GM12865 (cell line): ENCODE results near the gene TOMM34.

ENCODE experiments used
- DNase-seq: peaks from one replicate; pipeline ENCODE4 v3.0.0; 2010; ENCODE audit warnings: low read depth
- H3K4me3 ChIP-seq: 2 replicates; pipeline ENCODE4 v1.5.1; 2011; ENCODE audit warnings: mild to moderate bottlenecking, low read depth, low read length, control low read depth
- CTCF ChIP-seq: IDR thresholded peaks from 2 replicates; pipeline ENCODE4 v1.5.1; 2011; ENCODE audit warnings: low read length, control low read depth, low read depth, inconsistent platforms; ENCODE audit not compliant: insufficient read depth; ENCODE audit errors: missing control alignments

The TOMM34 gene

GRCh38 chr20:44910690-44911262 lies 49.4 kb downstream of the TOMM34 start:
- TF ChIP-seq CTCF = no peak
- no peak for DNase-seq
- peak overlapping the region; percentile 94 for H3K4me3 ChIP-seq

- peak; percentile 84 for DNase-seq
- no peak for TF ChIP-seq CTCF
- peak within 1 kb of the TSS; percentile 94 for H3K4me3 ChIP-seq
Observed at GRCh38 chr20:44909872-44910689, 50.1 kb downstream of the TOMM34 start, which contains the start of gene PABPC1L. PABPC1L (plus strand) TSS chr20:44910060; CDS start chr20:44910144, 84 bp downstream.

DNA sequence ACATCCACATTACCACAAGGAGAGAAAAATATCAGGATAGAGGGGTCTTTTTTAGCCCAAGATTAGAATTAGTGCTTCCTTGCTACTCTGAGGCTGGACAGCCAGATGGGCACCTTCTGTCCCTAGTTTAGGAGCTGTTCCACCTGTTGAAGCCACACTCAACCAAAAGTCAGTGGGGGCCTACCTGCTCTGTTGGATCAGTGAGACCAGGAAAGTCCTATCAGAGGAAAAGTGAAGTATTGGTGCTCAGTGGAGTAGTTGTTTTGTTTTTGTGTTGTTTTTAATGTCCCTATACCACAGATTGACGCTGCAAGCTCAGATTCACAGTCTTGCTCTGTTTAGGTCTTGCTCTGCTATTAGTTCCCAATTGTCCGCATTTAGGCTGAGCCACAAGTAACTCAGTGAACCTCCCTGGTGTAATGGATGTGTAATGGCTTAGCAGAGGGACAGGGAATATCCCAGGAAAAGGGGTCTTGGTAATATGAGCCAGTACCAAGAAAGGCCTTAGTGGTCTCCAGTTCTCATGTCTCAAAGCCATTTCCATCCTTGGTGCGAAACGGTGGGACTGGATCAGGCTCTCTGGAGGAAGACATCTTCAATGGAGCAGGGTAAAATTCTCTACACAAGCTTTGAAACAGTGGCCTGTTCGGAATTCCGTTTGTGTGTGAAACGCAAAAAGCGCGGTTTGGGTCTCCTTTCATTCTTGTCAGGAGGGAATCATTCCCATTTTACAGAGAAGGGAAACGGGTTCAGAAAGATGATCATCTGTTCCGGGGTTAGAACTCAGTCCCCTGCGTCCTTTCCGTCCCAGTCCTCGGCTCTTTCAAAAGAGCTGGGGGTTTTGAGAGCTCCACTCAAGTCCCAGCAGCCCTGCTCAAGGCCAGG lies 51.0 kb downstream of the TOMM34 start:
- DNase-seq = no peak
- H3K4me3 ChIP-seq = peak overlapping the region; percentile 94
- TF ChIP-seq CTCF = no peak

DNA sequence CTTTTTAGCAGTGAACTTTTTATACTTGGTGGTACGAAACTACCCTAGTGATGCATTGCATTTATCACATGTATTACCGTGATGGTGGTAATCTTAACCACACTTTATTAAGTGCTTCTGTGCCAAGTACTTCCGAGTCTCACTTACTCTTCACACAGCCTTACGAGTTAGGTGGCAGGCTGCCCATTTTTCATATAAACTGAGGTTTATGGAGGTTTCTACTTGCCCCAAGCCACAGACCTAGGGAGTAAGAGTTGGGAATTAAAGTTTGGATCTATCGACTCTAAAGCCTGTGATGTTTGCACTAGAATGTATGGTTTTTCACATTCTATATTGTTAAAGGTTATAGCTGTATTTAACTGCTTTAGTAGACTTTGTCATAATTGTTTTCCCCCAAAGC lies 55.8 kb downstream of the TOMM34 start:
- no peak for TF ChIP-seq CTCF
- DNase-seq = no peak
- no peak overlapping the region for H3K4me3 ChIP-seq

GRCh38 chr20:44901974-44902373 lies 58.2 kb downstream of the TOMM34 start:
- no peak overlapping the region for H3K4me3 ChIP-seq
- no peak for TF ChIP-seq CTCF

GRCh38 chr20:44900231-44900854 lies 59.9 kb downstream of the TOMM34 start:
- TF ChIP-seq CTCF = no peak
- DNase-seq = no peak

More at GRCh38 chr20:44901974-44902373, 58.2 kb downstream of the TOMM34 start:
- no peak for DNase-seq

More at GRCh38 chr20:44900231-44900854, 59.9 kb downstream of the TOMM34 start:
- H3K4me3 ChIP-seq = no peak overlapping the region
